GM18907 (cell line): Measurements from ENCODE around the gene MT1G.
"Not testable (repeated sequence)": the region's sequence is repeated elsewhere in the genome, so short reads cannot be mapped to it uniquely, and the experiment has no call there.

Experiments used
- ATAC-seq: cut with Tn5 transposase; IDR thresholded peaks from one replicate; pipeline ENCODE4 v1.9.1; 2021; ENCODE audit warnings: mild to moderate bottlenecking, moderate library complexity; ENCODE audit not compliant: unreplicated experiment

The MT1G gene

GRCh38 chr16:56686758-56687157, 18.9 kb upstream of the MT1G start:
- ATAC-seq = no peak

- no peak for ATAC-seq
These were observed 17.2 kb upstream of the MT1G start for GRCh38 chr16:56684926-56685590.

GRCh38 chr16:56684256-56684925, 16.5 kb upstream of the MT1G start:
- no peak for ATAC-seq

GRCh38 chr16:56683424-56684172, 15.7 kb upstream of the MT1G start:
- ATAC-seq = no peak

- peak; percentile 7 for ATAC-seq
These were observed 15.0 kb upstream of the MT1G start for GRCh38 chr16:56682703-56683397.

- ATAC-seq = peak; percentile 97
These were observed 14.3 kb upstream of the MT1G start, which contains the start of gene MT1X for GRCh38 chr16:56681939-56682702. Gene MT1X, plus strand, starts transcription at chr16:56682470. Its CDS starts 71 bp downstream, at chr16:56682541.

GRCh38 chr16:56679818-56680217, 12.0 kb upstream of the MT1G start:
- no peak for ATAC-seq

- no peak for ATAC-seq
These were observed 11.3 kb upstream of the MT1G start for GRCh38 chr16:56679078-56679730.

GRCh38 chr16:56677474-56677873, 9.6 kb upstream of the MT1G start:
- no peak for ATAC-seq

GRCh38 chr16:56675685-56676210, 7.9 kb upstream of the MT1G start:
- no peak for ATAC-seq

GRCh38 chr16:56674570-56674969, 6.7 kb upstream of the MT1G start:
- not testable (repeated sequence) for ATAC-seq

GRCh38 chr16:56673921-56674320, 6.1 kb upstream of the MT1G start:
- ATAC-seq = no peak

- ATAC-seq = no peak
These were observed 5.1 kb upstream of the MT1G start for GRCh38 chr16:56672761-56673536.

GRCh38 chr16:56672171-56672570, 4.3 kb upstream of the MT1G start:
- not testable (repeated sequence) for ATAC-seq

GRCh38 chr16:56671691-56672090, 3.8 kb upstream of the MT1G start:
- ATAC-seq = not testable (repeated sequence)

GRCh38 chr16:56670620-56670934, 2.7 kb upstream of the MT1G start:
- ATAC-seq = no peak

GRCh38 chr16:56669840-56670619, 2.2 kb upstream of the MT1G start:
- ATAC-seq = no peak
